ENCODE results near the gene CYSTM1. TPM values are rescaled to one million over a fixed set of nuclear protein-coding genes. Genes with fewer than 3 reads are reported as not detected.

Gene CYSTM1
- total RNA-seq, 1 experiment from 2014 or later: 43.3 TPM

- no peaks in the 10 kb centered on the region for H3K9me2 ChIP-seq (replicated peaks; ENCODE audit: low read length)
- H3F3A ChIP-seq (ENCODE audit: low read length, unreplicated experiment): no peaks in the 10 kb centered on the region
- H3K9me3 ChIP-seq (ENCODE audit: low read length): no peaks in the 10 kb centered on the region
- no peak overlapping the region for H3K4me2 ChIP-seq (ENCODE audit: low read length)
- H3K79me2 ChIP-seq (ENCODE audit: low read length): peaks cover 11% of the 10 kb centered on the region
- no peak overlapping the region for H3K9ac ChIP-seq (ENCODE audit: low read length)
- no peak overlapping the region for H3K4me3 ChIP-seq (ENCODE audit: low read length)
- H3K4me1 ChIP-seq (ENCODE audit: insufficient read depth, low read length): peaks cover 10% of the 10 kb centered on the region
- H3K27ac ChIP-seq (ENCODE audit: low read length): no peak overlapping the region
- POLR2A ChIA-PET (ENCODE audit: unreplicated experiment): no interaction called here
- no TSS peak for BruUV-seq (replicated peaks)
- H4K20me1 ChIP-seq (ENCODE audit: low read length): no peaks in the 10 kb centered on the region
- CTCF ChIA-PET: no interaction called here
- TF ChIP-seq, protein P1, sequence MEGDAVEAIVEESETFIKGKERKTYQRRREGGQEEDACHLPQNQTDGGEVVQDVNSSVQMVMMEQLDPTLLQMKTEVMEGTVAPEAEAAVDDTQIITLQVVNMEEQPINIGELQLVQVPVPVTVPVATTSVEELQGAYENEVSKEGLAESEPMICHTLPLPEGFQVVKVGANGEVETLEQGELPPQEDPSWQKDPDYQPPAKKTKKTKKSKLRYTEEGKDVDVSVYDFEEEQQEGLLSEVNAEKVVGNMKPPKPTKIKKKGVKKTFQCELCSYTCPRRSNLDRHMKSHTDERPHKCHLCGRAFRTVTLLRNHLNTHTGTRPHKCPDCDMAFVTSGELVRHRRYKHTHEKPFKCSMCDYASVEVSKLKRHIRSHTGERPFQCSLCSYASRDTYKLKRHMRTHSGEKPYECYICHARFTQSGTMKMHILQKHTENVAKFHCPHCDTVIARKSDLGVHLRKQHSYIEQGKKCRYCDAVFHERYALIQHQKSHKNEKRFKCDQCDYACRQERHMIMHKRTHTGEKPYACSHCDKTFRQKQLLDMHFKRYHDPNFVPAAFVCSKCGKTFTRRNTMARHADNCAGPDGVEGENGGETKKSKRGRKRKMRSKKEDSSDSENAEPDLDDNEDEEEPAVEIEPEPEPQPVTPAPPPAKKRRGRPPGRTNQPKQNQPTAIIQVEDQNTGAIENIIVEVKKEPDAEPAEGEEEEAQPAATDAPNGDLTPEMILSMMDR (conservative IDR thresholded peaks at IDR 0.05; ENCODE audit: low read depth, low read length): no peak
- no peak for TF ChIP-seq EZH2phosphoT487 (IDR thresholded peaks at IDR 0.05; ENCODE audit: borderline replicate concordance, low read length)
- no peak for TF ChIP-seq EZH2 (IDR thresholded peaks at IDR 0.05; ENCODE audit: low read length, unreplicated experiment)
- H2AFZ ChIP-seq (ENCODE audit: low read length): no peak overlapping the region
- no peaks in the 10 kb centered on the region for H3K36me3 ChIP-seq (ENCODE audit: low read depth, low read length)
- H3K27me3 ChIP-seq (ENCODE audit: low read length): no peaks in the 10 kb centered on the region
- intact Hi-C loops (cut with micrococcal nuclease): no loop called here
- DNase-seq: no peak
- no peak for ATAC-seq
These were observed 10.4 kb downstream of the CYSTM1 start for GRCh38 chr5:140185409-140185808.

- Histone ChIP-seq H3K9ac (ENCODE audit: low read length) (no peak overlapping the region), H3K4me1 (ENCODE audit: insufficient read depth, low read length) (peaks cover 10% of the 10 kb centered on the region), H3K4me2 (ENCODE audit: low read length) (no peak overlapping the region), H3K9me2 (replicated peaks; ENCODE audit: low read length) (no peaks in the 10 kb centered on the region), H3K9me3 (ENCODE audit: low read length) (no peaks in the 10 kb centered on the region), H3K79me2 (ENCODE audit: low read length) (peaks cover 11% of the 10 kb centered on the region), H3K36me3 (ENCODE audit: low read depth, low read length) (no peaks in the 10 kb centered on the region), H3K27ac (ENCODE audit: low read length) (no peak overlapping the region), H3K4me3 (ENCODE audit: low read length) (no peak overlapping the region), H4K20me1 (ENCODE audit: low read length) (no peaks in the 10 kb centered on the region), H2AFZ (ENCODE audit: low read length) (no peak overlapping the region), H3K27me3 (ENCODE audit: low read length) (no peaks in the 10 kb centered on the region), H3F3A (ENCODE audit: low read length, unreplicated experiment) (no peaks in the 10 kb centered on the region)
- DNase-seq (no peak), ATAC-seq (no peak)
- TF ChIP-seq, protein P1 (conservative IDR thresholded peaks at IDR 0.05; ENCODE audit: low read depth, low read length): no peak
- no peak for TF ChIP-seq EZH2phosphoT487 (IDR thresholded peaks at IDR 0.05; ENCODE audit: borderline replicate concordance, low read length)
- TF ChIP-seq EZH2 (IDR thresholded peaks at IDR 0.05; ENCODE audit: low read length, unreplicated experiment): no peak
- ChIA-PET CTCF (no interaction called here), POLR2A (ENCODE audit: unreplicated experiment) (no interaction called here)
- intact Hi-C loops (cut with micrococcal nuclease): no loop called here
- no TSS peak for BruUV-seq (replicated peaks)
These were observed 11.3 kb downstream of the CYSTM1 start for GRCh38 chr5:140186267-140186671.

- no peaks in the 10 kb centered on the region for H3K27me3 ChIP-seq (ENCODE audit: low read length)
- intact Hi-C loops (cut with micrococcal nuclease): no loop called here
- TF ChIP-seq, protein P1 (conservative IDR thresholded peaks at IDR 0.05; ENCODE audit: low read depth, low read length): no peak
- TF ChIP-seq EZH2 (IDR thresholded peaks at IDR 0.05; ENCODE audit: low read length, unreplicated experiment): no peak
- no peak for TF ChIP-seq EZH2phosphoT487 (IDR thresholded peaks at IDR 0.05; ENCODE audit: borderline replicate concordance, low read length)
- no peaks in the 10 kb centered on the region for H3K9me3 ChIP-seq (ENCODE audit: low read length)
- H2AFZ ChIP-seq (ENCODE audit: low read length): no peak overlapping the region
- H3K36me3 ChIP-seq (ENCODE audit: low read depth, low read length): no peaks in the 10 kb centered on the region
- no peak overlapping the region for H3K4me3 ChIP-seq (ENCODE audit: low read length)
- BruUV-seq (replicated peaks): no TSS peak
- no peak overlapping the region for H3K9ac ChIP-seq (ENCODE audit: low read length)
- ATAC-seq (no peak), DNase-seq (no peak)
- H3K27ac ChIP-seq (ENCODE audit: low read length): no peak overlapping the region
- ChIA-PET POLR2A (ENCODE audit: unreplicated experiment) (no interaction called here), CTCF (no interaction called here)
- H3K9me2 ChIP-seq (replicated peaks; ENCODE audit: low read length): no peaks in the 10 kb centered on the region
- H4K20me1 ChIP-seq (ENCODE audit: low read length): no peaks in the 10 kb centered on the region
- H3K79me2 ChIP-seq (ENCODE audit: low read length): no peaks in the 10 kb centered on the region
- H3F3A ChIP-seq (ENCODE audit: low read length, unreplicated experiment): no peaks in the 10 kb centered on the region
- H3K4me1 ChIP-seq (ENCODE audit: insufficient read depth, low read length): no peaks in the 10 kb centered on the region
- H3K4me2 ChIP-seq (ENCODE audit: low read length): no peak overlapping the region
These were observed 14.3 kb downstream of the CYSTM1 start for GRCh38 chr5:140189253-140189652.
